GM18867 (cell line): ENCODE results near the gene FKBP3.
A peak's percentile ranks its signal among the peaks of the same experiment; 100 is the strongest.
"Not testable (repeated sequence)": the region's sequence is repeated elsewhere in the genome, so short reads cannot be mapped to it uniquely, and the experiment has no call there.

Experiments used
- ATAC-seq: cut with Tn5 transposase; IDR thresholded peaks from one replicate; pipeline ENCODE4 v1.9.1; 2021; ENCODE audit warnings: mild to moderate bottlenecking, moderate library complexity; ENCODE audit not compliant: unreplicated experiment

Gene FKBP3

DNA sequence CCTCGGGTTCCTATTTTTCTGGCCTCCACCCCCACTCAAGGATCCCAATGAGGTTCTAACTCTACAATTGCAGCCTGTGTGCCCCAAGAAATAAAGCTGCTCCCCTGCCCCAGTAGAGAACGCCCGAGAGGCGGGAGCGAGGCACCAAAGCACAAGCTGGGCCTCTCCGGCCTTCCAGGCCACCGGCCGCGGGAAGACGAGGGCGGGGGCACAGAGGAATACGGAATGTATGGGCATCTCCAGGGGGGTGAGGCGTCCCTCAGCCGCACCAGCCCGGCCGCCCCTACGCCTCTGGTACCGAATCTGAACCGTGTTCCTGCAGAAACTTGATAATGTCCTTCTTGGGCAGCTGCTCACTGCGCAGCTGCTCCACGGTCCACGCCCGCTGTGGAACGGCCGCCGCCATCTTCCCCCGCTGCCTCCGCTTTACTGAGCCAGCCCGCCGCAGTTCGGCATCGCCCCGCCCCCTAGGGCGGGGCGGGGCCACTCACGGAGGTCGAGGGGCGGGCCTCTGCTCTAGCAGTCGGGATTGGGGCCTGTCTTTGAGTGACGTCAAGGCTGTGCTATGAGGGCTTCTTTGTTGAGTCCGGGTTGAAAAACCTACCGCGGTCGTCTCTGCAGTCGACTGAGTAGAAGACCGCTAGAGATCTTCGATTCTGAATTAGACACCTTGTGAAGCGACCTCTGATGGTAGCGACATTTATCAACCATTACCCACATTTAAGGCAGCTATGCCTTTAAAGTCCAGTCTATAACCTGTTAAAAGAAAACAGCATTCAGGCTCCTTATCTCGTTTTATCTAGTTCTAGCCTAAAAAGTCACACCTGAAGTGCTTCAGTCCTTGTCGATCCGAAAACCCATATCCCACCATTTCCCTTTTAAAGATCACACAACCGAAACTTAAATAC is at the start of gene FKBP3:
Gene FKBP3, minus strand, starts transcription at position 431 of the 908 bp plus-strand sequence. Its CDS starts 25 bp downstream, at position 406.
- peak; percentile 87 for ATAC-seq

DNA sequence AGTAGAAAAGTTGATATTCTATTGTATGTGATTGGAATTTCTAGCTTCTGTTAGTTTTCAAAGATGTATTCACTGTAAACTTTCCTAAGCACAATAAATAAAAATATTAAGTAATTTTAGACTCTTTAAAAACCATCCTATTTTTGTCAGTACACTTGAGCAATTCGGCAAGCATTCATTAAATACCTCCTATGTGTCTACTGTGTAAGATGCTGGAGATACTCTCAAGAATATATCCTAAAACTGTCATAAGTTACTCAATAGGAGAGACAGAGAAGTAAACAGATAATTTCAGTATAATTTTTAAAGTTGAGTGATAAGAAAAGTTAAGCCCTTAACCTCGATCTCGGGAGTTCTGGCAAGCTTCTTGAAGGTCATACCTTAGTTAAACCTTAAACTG is 47.5 kb upstream of the FKBP3 start:
- ATAC-seq = no peak

DNA sequence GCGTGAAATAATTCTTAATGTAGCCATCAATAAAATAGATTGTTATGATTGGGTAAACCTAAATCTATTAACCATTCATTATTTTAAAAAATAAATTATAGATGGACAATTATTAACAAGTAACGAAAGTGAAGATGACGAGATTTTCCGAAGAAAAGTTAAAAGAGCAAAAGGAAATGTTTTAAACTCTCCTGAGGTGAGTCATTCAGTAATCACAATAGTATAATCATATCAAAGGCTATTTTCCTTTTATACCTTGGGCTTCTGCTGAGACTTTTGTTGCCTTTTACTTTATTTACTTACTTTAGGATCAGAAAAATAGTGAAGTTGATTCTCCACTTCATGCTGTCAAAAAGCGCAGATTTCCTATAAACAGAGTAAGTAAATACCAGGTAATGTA is 47.0 kb upstream of the FKBP3 start:
- ATAC-seq = no peak

DNA sequence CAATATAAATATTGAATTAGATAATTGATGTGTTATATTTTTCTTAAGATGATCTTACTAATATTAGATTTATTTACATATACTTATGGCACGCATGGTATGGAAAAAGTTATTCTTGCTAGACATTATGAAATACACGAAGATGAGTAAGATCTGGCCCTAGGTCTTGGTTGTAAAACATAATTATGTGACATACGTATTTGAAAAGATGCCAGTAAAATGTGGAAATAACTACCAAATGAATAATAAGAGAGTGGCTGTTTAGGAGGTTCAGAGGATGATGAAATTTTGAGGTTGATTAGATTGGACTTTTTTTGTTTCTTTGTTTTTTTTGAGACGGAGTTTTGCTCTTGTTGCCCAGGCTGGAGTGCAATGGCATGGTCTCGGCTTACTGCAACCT is 42.8 kb upstream of the FKBP3 start:
- no peak for ATAC-seq

DNA sequence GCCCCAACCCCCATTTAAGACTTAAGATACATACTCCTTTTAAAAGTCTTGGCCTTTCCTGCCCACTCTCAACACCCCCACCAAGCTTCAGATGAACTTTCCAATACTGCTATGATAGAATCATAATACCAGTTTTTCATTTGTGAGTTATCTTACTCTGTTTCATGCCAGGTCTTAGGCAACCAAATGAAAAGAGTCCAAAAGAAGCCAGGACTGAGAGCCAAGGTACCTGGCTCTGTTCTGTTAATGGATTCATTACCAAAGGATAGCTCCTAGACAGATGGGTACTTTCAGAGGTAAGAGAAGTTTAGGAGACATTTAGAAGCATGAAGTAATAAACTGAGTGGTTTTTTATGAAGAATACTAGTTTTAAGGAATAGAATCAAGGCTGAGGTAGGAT is 35.6 kb upstream of the FKBP3 start:
- ATAC-seq = no peak

DNA sequence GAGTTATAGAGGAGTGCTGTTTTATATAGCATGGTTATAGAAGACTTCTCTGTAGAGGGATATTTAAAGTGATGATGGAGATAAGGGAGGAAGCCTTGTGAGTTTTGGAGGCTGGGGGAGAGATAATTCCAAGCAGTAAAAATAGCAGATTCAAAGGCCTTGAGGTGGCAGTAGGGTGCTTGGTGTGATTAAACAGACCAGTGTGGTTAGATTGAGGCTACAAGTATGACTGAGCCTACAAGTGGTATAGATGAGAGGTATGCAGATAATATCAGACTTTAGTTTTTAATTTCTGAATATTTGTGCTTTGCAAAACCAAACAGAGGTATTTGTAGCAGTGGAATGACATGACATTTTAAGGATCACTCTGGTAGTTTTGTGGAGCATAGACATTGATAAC is 21.8 kb upstream of the FKBP3 start:
- no peak for ATAC-seq

DNA sequence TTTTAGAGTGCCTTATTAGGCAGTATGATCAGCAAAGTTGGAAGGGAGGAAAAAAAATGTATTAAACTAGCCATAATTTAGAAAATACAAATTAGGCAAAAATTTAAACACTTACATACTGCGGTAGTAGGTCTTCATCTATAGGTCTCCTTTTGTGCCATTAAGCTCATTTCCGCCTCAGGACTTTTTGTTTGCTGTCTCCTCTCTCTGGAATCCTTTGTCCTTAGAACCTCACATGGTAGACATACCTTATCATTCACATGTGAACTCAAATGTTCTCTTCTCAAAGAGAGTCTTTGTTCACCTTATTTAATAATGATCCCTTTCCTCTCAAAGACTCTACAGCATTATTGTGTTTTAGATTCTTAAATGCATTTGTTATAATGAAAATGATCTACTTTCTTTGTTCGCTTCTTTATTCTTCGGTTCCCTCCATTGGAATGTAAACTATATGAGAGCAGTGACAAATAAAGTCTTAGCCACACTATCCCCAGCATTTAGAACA is 16.2 kb upstream of the FKBP3 start:
- no peak for ATAC-seq

DNA sequence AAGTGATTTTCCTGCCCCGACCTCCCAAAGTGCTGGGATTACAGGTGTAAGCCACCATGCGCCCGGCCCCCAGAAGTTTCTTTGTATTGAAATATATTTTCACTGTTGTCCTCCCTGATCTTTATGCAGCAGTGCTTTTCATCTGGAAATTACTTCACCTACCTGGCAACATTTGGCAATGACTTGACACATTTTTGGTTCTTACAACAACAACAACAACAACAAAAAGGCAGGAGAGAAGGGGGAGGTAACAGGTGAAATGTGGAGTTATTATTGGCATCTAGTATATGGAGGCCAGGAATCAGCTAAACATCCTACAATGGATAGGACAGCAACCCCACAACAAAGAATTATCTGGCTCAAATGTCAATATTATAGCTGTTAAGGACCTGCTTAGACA is 15.3 kb upstream of the FKBP3 start:
- ATAC-seq = no peak

DNA sequence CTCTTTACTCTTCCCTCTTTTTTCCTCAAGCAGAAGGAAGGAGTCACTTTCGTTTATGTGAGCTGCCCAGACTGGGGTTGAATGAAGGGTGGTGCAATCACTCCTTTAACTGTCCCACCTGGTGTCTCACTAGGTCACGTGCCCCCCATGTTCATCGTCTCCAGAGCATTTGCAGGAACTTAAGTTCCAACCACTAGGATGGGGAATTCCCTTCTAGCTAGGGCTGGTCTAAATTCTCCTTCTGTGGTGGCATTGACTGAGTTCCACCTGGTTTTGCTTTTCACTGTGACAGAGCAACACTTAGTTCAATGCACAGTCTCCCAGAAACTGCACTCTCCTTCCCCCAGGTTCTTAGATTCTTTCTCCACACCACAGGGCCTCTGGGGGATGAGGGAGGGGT is 10.9 kb upstream of the FKBP3 start:
- ATAC-seq = peak; percentile 37

DNA sequence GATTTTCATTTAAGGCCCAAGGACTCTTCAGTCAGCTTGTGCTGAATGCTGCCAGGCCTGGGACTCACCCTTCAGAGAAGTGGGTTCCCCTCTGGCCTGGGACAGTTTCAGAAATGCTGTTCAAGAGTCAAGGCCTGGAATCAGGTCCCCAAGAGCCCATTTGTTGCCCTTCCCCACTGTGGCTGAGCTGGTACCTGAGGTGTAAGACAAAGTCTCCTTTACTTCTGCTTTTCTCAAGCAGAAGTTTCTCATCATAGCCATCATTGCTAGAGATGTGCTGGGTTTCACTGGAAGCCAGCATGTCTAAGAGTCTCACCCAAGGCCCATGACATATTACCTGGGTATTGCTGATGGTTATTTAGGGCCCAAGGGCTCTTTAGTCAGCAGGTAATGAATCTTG is 10.4 kb upstream of the FKBP3 start:
- ATAC-seq = peak; percentile 60

DNA sequence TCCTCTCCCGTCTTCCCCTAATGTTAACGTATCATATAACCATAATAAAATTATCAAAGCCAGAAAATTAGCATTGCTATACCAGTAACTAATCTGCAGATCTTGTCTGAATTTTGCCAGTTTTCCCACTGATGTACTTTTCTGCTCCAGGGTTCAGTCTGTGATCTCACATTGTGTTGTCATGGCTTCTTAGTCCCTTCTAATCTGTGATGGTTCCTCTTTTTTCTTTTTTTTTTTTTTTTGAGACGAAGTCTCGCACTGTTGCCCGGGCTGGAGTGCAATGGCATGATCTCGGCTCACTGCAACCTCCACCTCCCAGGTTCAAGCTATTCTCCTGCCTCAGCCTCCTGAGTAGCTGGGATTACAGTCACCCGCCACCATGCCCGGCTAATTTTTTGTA is 7.8 kb upstream of the FKBP3 start:
- ATAC-seq = not testable (repeated sequence)

DNA sequence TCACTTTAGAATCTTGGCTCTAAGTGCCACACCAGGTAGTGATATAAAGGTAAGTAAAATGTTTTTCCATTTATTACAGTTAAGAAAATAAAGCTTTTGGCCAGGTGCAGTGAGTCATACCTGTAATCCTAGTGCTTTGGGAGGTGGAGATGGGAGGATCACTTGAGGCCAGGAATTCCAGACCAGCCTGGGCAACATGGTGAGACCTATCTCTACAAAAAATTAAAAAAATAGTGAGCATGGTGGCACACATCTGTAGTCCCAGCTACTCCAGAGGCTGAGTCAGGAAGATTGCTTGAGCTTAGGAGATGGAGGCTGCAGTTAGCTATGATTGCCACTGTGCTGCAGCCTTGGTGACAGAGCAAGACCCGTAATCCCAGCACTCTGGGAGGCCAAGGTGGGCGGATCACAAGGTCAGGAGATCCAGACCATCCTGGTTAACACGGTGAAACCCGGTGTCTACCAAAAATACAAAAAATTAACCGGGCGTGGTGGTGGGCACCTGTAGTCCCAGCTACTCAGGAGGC is 6.4 kb upstream of the FKBP3 start:
- no peak for ATAC-seq

DNA sequence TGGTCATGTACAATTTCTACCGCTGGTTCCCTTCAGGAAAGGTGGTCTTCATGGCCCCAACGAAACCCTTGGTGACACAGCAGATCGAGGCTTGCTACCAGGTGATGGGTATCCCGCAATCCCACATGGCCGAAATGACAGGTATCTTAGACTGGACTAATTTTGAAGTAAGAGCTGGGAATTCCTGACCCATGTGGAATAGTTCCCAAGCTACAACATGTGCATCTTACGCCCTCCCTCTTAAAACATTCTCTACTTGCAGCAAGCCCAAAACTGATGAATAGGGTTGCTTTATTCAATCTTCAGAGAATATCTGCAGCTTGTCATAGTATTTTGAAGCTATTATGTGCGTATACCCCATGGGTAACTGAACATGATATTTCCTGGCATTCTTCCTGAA is 2.1 kb upstream of the FKBP3 start:
- ATAC-seq = no peak

DNA sequence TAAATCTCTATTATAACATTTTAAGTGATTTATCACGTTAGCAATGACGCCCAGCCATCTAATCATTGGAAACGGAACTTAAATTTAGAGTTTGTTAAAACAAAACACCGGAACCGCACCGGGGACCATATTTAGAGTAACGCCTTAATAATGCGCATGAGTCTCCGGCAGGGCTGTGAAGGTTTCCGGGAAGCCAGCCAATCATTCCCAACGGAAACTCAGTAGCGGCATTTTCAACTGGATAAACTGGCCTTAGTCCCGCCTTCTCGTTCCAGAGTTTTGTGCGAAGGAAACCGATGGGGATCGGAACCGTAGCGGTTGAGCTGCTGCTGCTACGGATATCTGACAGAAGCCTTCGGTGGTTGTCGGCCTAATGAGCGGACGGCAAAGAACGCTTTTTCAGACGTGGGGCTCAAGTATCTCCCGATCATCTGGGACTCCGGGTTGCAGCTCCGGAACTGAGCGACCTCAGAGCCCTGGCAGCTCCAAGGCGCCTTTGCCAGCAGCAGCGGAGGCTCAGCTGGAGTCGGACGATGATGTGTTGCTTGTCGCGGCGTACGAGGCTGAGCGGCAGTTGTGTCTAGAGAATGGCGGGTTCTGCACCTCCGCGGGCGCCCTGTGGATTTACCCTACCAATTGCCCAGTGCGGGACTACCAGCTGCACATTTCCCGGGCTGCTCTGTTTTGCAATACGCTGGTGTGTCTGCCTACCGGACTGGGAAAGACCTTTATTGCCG is 1.5 kb upstream of the FKBP3 start, which contains the start of gene FANCM:
Gene FANCM, plus strand, starts transcription at position 272 of the 737 bp plus-strand sequence. Its CDS starts 102 bp downstream, at position 374.
- ATAC-seq = peak; percentile 37

DNA sequence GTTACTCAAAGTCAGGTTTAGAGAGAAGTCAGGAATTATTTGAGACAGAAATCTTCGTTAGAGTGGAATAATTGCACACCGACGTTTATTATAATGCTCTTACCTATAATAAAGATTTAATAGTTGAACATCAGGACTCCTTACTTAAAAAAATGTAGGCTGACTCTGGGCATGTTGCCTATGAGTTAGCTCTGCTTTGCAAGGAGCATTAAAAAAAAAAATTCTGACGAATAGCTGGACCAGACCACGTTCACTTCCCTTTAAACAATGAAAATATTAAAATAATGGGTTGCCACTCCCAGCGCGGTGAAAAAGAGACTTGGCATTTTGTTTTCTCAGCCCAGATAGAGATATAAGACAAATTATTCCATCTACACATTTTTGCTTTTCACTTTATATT is 875 bp upstream of the FKBP3 start:
- no peak for ATAC-seq

DNA sequence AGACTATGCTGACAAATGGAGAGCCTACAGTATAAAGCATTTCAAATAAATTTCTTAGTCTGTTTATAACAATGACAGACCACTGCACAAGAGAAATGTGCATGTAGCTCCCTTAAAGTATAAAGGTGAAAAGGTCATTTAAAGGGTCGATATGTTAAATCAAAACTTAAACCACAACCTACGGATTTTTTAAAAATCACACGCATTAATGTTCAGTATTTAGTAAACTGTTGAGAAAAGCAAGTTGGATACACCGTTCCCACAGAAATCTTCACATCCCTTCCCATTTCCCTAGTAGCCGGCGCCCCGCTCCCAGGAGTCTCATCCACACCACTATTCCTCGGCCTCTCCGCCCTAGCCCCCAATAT is 614 bp downstream of the FKBP3 start:
- ATAC-seq = no peak

DNA sequence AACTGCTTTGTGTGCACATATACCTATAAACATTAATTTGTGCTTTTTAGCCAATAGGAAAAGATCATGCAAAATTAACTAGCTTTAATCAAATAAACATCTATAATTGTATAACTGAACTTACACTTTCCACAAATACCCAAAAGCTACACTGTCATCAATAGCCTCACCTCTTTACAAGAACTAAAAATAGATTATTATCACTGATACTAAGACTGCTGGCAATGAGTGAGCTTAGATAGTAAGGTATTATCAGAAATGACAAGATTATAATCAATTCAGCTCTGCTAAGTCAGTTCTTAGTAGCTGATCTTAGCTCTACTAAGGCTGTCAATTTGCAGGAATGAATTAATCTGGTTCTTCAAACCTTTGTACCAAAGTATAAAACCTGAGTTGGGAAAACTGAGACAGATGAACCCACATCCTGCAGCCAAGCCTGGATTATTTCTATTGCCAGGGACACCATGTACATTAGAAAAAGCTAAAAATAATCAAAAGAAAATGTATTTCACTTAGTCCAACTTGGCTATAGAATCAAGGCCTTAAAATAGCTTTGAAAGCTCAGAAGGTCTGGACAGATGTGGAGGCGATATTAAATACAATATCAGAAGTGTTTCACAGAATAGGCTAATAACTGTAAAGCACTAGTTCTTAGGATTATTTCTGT is 5.2 kb downstream of the FKBP3 start:
- ATAC-seq = no peak

DNA sequence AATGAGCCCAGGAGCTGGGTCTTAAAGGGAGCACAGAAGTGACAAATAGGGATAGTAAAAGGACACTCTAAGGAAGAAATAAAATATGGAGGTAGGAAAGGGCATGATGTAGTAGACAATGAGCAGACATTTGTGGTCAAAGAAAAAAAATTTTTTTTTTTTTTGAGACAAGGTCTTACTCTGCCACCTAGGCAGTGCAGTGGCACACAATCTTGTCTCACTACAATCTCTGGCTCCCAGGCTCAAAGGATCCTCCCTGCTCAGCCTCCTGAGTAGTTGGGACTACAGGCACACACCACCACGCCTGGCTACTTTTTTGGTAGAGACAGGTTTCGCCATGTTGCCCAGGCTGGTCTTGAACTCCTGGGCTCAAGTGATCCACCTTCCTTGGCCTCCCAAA is 8.5 kb downstream of the FKBP3 start:
- ATAC-seq = no peak

DNA sequence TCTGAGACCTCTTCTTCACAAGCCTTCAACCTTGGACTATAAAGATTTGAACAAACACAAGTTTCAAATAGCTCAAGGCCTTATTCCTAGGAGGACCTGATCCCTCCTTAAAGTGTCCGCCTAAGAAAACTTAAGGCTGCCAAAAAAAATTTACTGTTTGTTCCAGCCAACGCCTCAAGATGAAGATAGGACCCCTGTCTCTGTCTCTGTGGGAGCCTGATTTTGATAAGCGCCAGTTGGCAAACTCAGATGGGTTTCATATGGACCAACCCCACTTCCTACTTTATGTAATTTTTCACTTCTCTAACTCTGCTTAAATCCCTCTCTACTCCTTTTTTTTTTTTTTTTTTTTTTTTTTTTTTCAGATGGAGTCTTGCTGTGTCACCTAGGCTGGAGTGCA is 11.0 kb downstream of the FKBP3 start:
- no peak for ATAC-seq

DNA sequence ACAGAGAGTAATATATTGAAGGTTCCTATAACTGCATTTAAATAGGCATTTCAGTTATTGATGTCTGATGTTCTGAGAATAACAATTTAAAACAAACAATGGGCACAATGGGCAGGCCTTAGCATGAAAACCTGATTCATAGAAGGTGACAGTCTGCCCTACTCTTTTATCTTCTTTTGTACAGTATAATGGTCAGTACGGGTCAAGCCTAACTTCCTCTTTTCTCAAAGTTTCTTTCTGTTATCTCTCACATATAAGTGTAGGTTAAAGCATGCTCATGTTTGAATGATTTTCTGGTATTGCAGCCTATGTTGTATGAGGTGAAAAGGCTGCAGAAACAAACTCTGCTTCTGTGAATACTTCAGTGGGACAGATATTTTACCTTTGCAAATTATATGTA is 14.2 kb downstream of the FKBP3 start:
- ATAC-seq = no peak

DNA sequence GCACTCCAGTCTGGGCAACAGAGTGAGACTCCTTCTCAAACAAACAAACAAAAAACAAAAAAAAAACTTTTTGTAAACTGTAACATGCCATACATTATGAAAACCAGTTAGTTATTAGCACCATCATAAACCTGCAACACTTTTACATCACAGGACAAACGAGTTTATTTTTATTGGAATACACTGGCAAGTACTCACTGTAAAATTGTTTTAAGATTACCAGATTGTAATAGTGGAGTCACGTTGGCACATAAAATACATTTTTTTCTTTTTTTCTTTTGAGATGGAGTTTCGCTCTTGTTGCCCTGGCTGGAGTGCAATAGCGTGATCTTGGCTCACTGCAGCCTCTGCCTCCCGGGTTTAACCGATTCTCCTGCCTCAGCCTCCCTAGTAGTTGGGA is 15.7 kb downstream of the FKBP3 start:
- no peak for ATAC-seq
